K562 (cell line): ENCODE results near the gene DZIP1. TPM values are rescaled to one million over a fixed set of nuclear protein-coding genes. Genes with fewer than 3 reads are reported as not detected.

ENCODE experiments used
- ATAC-seq: fragments of 200-7000 bp; cut with Tn5 transposase; 3 replicates; pipeline ENCODE4 v1.9.1; 2020; ENCODE audit warnings: moderate library complexity
- BruUV-seq: library from RNA; stranded (reverse); fragments of 400-500 nt; replicated peaks from 2 replicates; lab custom pipeline; 2021; lab: Mats Ljungman, UMichigan
- CTCF ChIA-PET: fragments of 300-600 bp; formaldehyde crosslinking; extraction: SDS; loops from one replicate; lab custom pipeline; 2021; ENCODE audit warnings: low intra/inter-chr PET ratio; lab: Yijun Ruan, JAX
- POLR2A ChIA-PET: fragments of 300-600, 350-650 bp; sonication (Branson Sonifier 250); formaldehyde crosslinking; extraction: SDS; loops from one replicate; lab custom pipeline; 2021; ENCODE audit warnings: antibody characterized with exemption, inconsistent platforms; lab: Yijun Ruan, JAX
- DNase-seq, 4 experiments: peaks; one replicate each; pipeline versions ENCODE4 v3.0.0 to v3.0.0-alpha.2; 2011 to 2018; ENCODE audit warnings: low spot score in 3 of 4, mixed read lengths in 3 of 4; ENCODE audit errors: extremely low read depth in 1 of 4
- FAIRE-seq: peaks from 2 replicates; lab custom pipeline; 2011; peaks lifted over from hg19 to GRCh38; lab: Jason Lieb, UNC
- H2AFZ ChIP-seq: 2 replicates; pipeline ENCODE4 v1.6.0; 2011; ENCODE audit warnings: low read depth, low read length, control low read depth, inconsistent platforms
- H3K27ac ChIP-seq: fragments of 200-600 bp; 3 replicates; pipeline ENCODE4 v1.8.0; 2011; ENCODE audit warnings: low read depth, mild to moderate bottlenecking, control low read depth, inconsistent platforms, low read length, moderate library complexity, mixed read lengths; ENCODE audit errors: extremely low read depth
- H3K27me3 ChIP-seq, 2 experiments: fragments of 300-600 bp in 1 of 2; 2 replicates in 1 of 2; 3 replicates in 1 of 2; pipeline versions ENCODE4 v1.6.0 to v1.8.0; 2011; ENCODE audit warnings: inconsistent platforms in 2 of 2, low read length in 2 of 2, mild to moderate bottlenecking in 1 of 2, mixed read lengths in 1 of 2, moderate library complexity in 1 of 2; ENCODE audit not compliant: control insufficient read depth in 2 of 2, insufficient read depth in 2 of 2
- H3K36me3 ChIP-seq: fragments of 300-600 bp; 3 replicates; pipeline ENCODE4 v1.8.0; 2011; ENCODE audit warnings: mild to moderate bottlenecking, low read length, inconsistent platforms; ENCODE audit not compliant: control insufficient read depth, insufficient read depth
- H3K4me1 ChIP-seq, 2 experiments: fragments of 200-600 bp in 1 of 2; replicated peaks in 1 of 2; 2 replicates in 1 of 2; 3 replicates in 1 of 2; pipeline versions ENCODE4 v1.5.1 to v1.8.0; 2011; ENCODE audit warnings: inconsistent platforms in 2 of 2, low read length in 2 of 2, mild to moderate bottlenecking in 1 of 2, mixed read lengths in 1 of 2, moderate library complexity in 1 of 2; ENCODE audit not compliant: control insufficient read depth in 2 of 2, insufficient read depth in 2 of 2
- H3K4me2 ChIP-seq: 2 replicates; pipeline ENCODE4 v1.6.1; 2011; ENCODE audit warnings: low read length, control low read depth, inconsistent platforms, mixed read lengths; ENCODE audit not compliant: insufficient read depth
- H3K4me3 ChIP-seq: fragments of 200-600 bp; sonication (generic), shearing (Covaris generic); 2 replicates; pipeline ENCODE4 v1.5.1; 2016; ENCODE audit warnings: control low read depth, inconsistent platforms
- H3K79me2 ChIP-seq: fragments of 200-600 bp; 3 replicates; pipeline ENCODE4 v1.8.0; 2011; ENCODE audit warnings: low read length, inconsistent platforms; ENCODE audit not compliant: control insufficient read depth, insufficient read depth
- H3K9ac ChIP-seq, 2 experiments: 2 replicates each; pipeline versions ENCODE4 v1.6.0 to v1.6.1; 2011; ENCODE audit warnings: low read depth in 2 of 2, low read length in 2 of 2, control low read depth in 1 of 2, inconsistent platforms in 1 of 2, mild to moderate bottlenecking in 1 of 2, mixed read lengths in 1 of 2; ENCODE audit not compliant: insufficient read depth in 1 of 2
- H3K9me1 ChIP-seq: one replicate; pipeline ENCODE4 v1.6.0; 2011; ENCODE audit warnings: inconsistent platforms, mild to moderate bottlenecking, low read length, moderate library complexity; ENCODE audit not compliant: control insufficient read depth, insufficient read depth
- H3K9me3 ChIP-seq: replicated peaks from 2 replicates; pipeline ENCODE4 v1.5.1; 2011; ENCODE audit warnings: low read depth, low read length, inconsistent platforms; ENCODE audit not compliant: control insufficient read depth, insufficient read depth
- H4K20me1 ChIP-seq: replicated peaks from 2 replicates; pipeline ENCODE4 v1.6.1; 2011; ENCODE audit warnings: low read length, inconsistent platforms, mixed read lengths; ENCODE audit not compliant: control insufficient read depth, insufficient read depth
- CREB5 ChIP-seq: fragments of 250-450 bp; sonication (Bioruptor Pico); IDR thresholded peaks from 2 replicates; pipeline ENCODE4 v1.5.0; 2020; ENCODE audit warnings: mild to moderate bottlenecking
- DDX20 ChIP-seq: fragments of 450-650 bp; IDR thresholded peaks from 2 replicates; pipeline ENCODE4 v1.6.1; 2016; ENCODE audit warnings: missing genetic modification characterization, low read depth, mild to moderate bottlenecking, missing compliant biosample characterization, moderate library complexity
- ELF1 ChIP-seq: fragments of 200-800 bp; sonication (Bioruptor generic); IDR thresholded peaks from 2 replicates; pipeline ENCODE4 v1.6.1; 2016; ENCODE audit warnings: missing genetic modification characterization, missing compliant biosample characterization
- ELF2 ChIP-seq: fragments of 250-450 bp; sonication (Bioruptor Pico); IDR thresholded peaks from 2 replicates; pipeline ENCODE4 v1.5.0; 2021; ENCODE audit warnings: mild to moderate bottlenecking
- HNRNPH1 ChIP-seq: fragments of 200-400 bp; formaldehyde crosslinking; optimal IDR thresholded peaks from 2 replicates; pipeline ENCODE3; 2017; ENCODE audit warnings: low read depth, mild to moderate bottlenecking, low read length, moderate library complexity
- PBX2 ChIP-seq, 2 experiments: IDR thresholded peaks in 1 of 2; conservative IDR thresholded peaks in 1 of 2; 2 replicates each; pipeline ENCODE4 v1.6.1; 2016; ENCODE audit warnings: low read depth in 2 of 2, mild to moderate bottlenecking in 1 of 2, missing compliant biosample characterization in 1 of 2, missing genetic modification characterization in 1 of 2, moderate library complexity in 1 of 2
- RBFOX2 ChIP-seq: fragments of 200-400 bp; formaldehyde crosslinking; IDR thresholded peaks from 2 replicates; pipeline ENCODE4 v1.6.1; 2017; ENCODE audit warnings: low read depth, mild to moderate bottlenecking, low read length, moderate library complexity
- SETDB1 ChIP-seq: IDR thresholded peaks from one replicate; pipeline ENCODE4 v1.6.1; 2012; ENCODE audit warnings: low read length, control low read depth, inconsistent platforms
- SMAD2 ChIP-seq: fragments of 150-350 bp; IDR thresholded peaks from 2 replicates; pipeline ENCODE4 v1.6.1; 2014; ENCODE audit warnings: low read depth, mild to moderate bottlenecking, low read length
- U2AF2 ChIP-seq: fragments of 200-400 bp; formaldehyde crosslinking; optimal IDR thresholded peaks from 2 replicates; pipeline ENCODE3; 2017; ENCODE audit warnings: low read depth, mild to moderate bottlenecking, low read length
- ZNF717 ChIP-seq: fragments of 250-450 bp; sonication (Bioruptor Pico); IDR thresholded peaks from 2 replicates; pipeline ENCODE4 v1.5.0; 2021
- ZNF785 ChIP-seq: fragments of 250-450 bp; sonication (Bioruptor Pico); IDR thresholded peaks from 2 replicates; pipeline ENCODE4 v1.4.0; 2020; ENCODE audit warnings: mild to moderate bottlenecking
- WGBS: fragments of 100-300 bp; shearing (Covaris generic); methylation state at CpG from one replicate; pipeline ENCODE4 v1.1.6; 2016; ENCODE audit warnings: low coverage, mixed read lengths; ENCODE audit not compliant: insufficient coverage; ENCODE audit errors: missing lambda C conversion rate; 5-methylcytosine and 5-hydroxymethylcytosine counted together
- in situ Hi-C: fragments of 300-500 bp; cut with MboI; formaldehyde crosslinking; loops from 4 replicates; pipeline ENCODE4 v1.15.0; 2018; ENCODE audit warnings: inconsistent platforms, mixed read lengths
- intact Hi-C: fragments of 100-400 bp; cut with micrococcal nuclease; formaldehyde crosslinking; loops from 2 replicates; pipeline ENCODE4 v1.14.2; 2022
- polyA plus RNA-seq, 8 experiments: library from polyadenylated mRNA; depleted of rRNA in 4 of 8; stranded (reverse) in 5 of 8; unstranded in 3 of 8; fragments of >200 nt; fragmentation: Nextera tagmentation in 2 of 8; fragmentation: Illumina TruSeq in 1 of 8; extraction: Ambion mirVana in 2 of 8; extraction: Trizol in 1 of 8; gene quantifications; 2 replicates each; pipeline versions ENCODE4 v1.2.1 to v1.2.3, GENCODE V29; 2011 to 2014; ENCODE audit warnings: inconsistent platforms in 1 of 8, missing spikeins in 1 of 8
- total RNA-seq, 7 experiments: library from RNA; depleted of rRNA in 6 of 7; stranded (reverse); fragments of >200 nt in 6 of 7; fragmentation: Illumina TruSeq in 2 of 7; extraction: Trizol in 2 of 7; gene quantifications; 2 replicates each; pipeline versions ENCODE4 v1.2.1 to v1.2.3, GENCODE V29; 2011 to 2021; ENCODE audit warnings: low replicate concordance in 1 of 7
- TF ChIP-seq, protein P1 (sequence below): fragments of 250-450 bp; sonication (Bioruptor Pico); IDR thresholded peaks from 2 replicates; pipeline ENCODE4 v1.5.1; 2021; ENCODE audit warnings: mild to moderate bottlenecking
- TF ChIP-seq, protein P2 (sequence below): fragments of 450-650 bp; formaldehyde crosslinking; IDR thresholded peaks from 2 replicates; pipeline ENCODE4 v1.4.0; 2022; ENCODE audit warnings: mild to moderate bottlenecking, moderate library complexity

The DZIP1 gene
- total and polyA plus RNA-seq, 9 of the 15 experiments (the other 6 are each of a cell fraction or from before 2014, with no cell fraction given) = 0.07 TPM; not detected in 8

- TF ChIP-seq CREB5 (CRISPR knock-in tag) (no peak), ZNF717 (CRISPR knock-in tag) (no peak), U2AF2 (no peak), HNRNPH1 (no peak), ELF2 (CRISPR knock-in tag) (no peak)
- TF ChIP-seq, protein P1, sequence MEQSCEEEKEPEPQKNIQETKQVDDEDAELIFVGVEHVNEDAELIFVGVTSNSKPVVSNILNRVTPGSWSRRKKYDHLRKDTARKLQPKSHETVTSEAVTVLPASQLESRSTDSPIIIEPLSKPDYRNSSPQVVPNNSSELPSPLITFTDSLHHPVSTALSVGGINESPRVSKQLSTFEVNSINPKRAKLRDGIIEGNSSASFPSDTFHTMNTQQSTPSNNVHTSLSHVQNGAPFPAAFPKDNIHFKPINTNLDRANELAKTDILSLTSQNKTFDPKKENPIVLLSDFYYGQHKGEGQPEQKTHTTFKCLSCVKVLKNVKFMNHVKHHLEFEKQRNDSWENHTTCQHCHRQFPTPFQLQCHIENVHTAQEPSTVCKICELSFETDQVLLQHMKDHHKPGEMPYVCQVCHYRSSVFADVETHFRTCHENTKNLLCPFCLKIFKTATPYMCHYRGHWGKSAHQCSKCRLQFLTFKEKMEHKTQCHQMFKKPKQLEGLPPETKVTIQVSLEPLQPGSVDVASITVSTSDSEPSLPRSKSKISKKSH (CRISPR knock-in tag) = no peak
- TF ChIP-seq, protein P2, sequence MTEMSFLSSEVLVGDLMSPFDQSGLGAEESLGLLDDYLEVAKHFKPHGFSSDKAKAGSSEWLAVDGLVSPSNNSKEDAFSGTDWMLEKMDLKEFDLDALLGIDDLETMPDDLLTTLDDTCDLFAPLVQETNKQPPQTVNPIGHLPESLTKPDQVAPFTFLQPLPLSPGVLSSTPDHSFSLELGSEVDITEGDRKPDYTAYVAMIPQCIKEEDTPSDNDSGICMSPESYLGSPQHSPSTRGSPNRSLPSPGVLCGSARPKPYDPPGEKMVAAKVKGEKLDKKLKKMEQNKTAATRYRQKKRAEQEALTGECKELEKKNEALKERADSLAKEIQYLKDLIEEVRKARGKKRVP = no peak
Observed at GRCh38 chr13:95601906-95602305, 42.6 kb downstream of the DZIP1 start (continued).

GRCh38 chr13:95601216-95601615, 43.3 kb downstream of the DZIP1 start:
- no peak for TF ChIP-seq ZNF785 (CRISPR knock-in tag)
- no peak for TF ChIP-seq SETDB1
- no peak for TF ChIP-seq ELF1 (tag)
- no peak for TF ChIP-seq DDX20 (tag)
- no peak for TF ChIP-seq PBX2 (CRISPR knock-in tag; IDR thresholded peaks at IDR 0.05; ENCODE audit: low read depth)
- no peak for TF ChIP-seq PBX2 (tag; conservative IDR thresholded peaks at IDR 0.05; ENCODE audit: low read depth)
- no peak for TF ChIP-seq SMAD2
- TF ChIP-seq ZNF717 (CRISPR knock-in tag) = no peak
- no peak for TF ChIP-seq RBFOX2
- TF ChIP-seq, all 486 proteins: peak for 0
- in situ Hi-C loops = no loop called here
- ChIA-PET POLR2A (interaction anchor here (1.0 to 1.3 kb wide), 2 partner anchors 9 to 10 kb away, joined by 4 read pairs; no protein-coding TSS in a partner anchor), CTCF (no interaction called here)
- intact Hi-C loops = no loop called here
- no peak overlapping the region for H3K4me3 ChIP-seq
- DNase-seq = no peak
- FAIRE-seq = no peak
- no peaks in the 10 kb centered on the region for H3K9me3 ChIP-seq
- no peak for ATAC-seq
- H3K27ac ChIP-seq = no peak overlapping the region
- no TSS peak for BruUV-seq
- no peaks in the 10 kb centered on the region for H3K9me1 ChIP-seq
- WGBS = 0% methylated on average over 2 of the region's 2 CpGs
- H2AFZ ChIP-seq = no peak overlapping the region
- no peak overlapping the region for H3K4me2 ChIP-seq
- no peaks in the 10 kb centered on the region for H3K79me2 ChIP-seq
- no peak overlapping the region for H3K9ac ChIP-seq
- H3K36me3 ChIP-seq = no peaks in the 10 kb centered on the region
- no peaks in the 10 kb centered on the region for H3K4me1 ChIP-seq
- H4K20me1 ChIP-seq = no peaks in the 10 kb centered on the region
- peaks cover 0 to 14% of the 10 kb centered on the region in 2 experiments; a peak in 1 of 5 replicates for H3K27me3 ChIP-seq
